HepG2 (cell line): ENCODE measurements around the gene MRPS11. TPM values are rescaled to one million over a fixed set of nuclear protein-coding genes. Genes with fewer than 3 reads are reported as not detected.
A peak's percentile ranks its signal among the peaks of the same experiment; 100 is the strongest.

Source experiments
- ATF2 ChIP-seq: sonication (generic); formaldehyde crosslinking; IDR thresholded peaks from 2 replicates; pipeline ENCODE4 v1.4.0; 2020; ENCODE audit warnings: missing genetic modification reagents
- ELF4 ChIP-seq: sonication (generic); formaldehyde crosslinking; IDR thresholded peaks from 2 replicates; pipeline ENCODE4 v1.5.0; 2020; ENCODE audit warnings: missing genetic modification reagents, mild to moderate bottlenecking, moderate library complexity, borderline replicate concordance
- GLI4 ChIP-seq: sonication (generic); formaldehyde crosslinking; IDR thresholded peaks from 2 replicates; pipeline ENCODE4 v1.5.1; 2020; ENCODE audit warnings: missing genetic modification reagents, mild to moderate bottlenecking, moderate library complexity, borderline replicate concordance
- HOXA7 ChIP-seq: sonication (generic); formaldehyde crosslinking; IDR thresholded peaks from 2 replicates; pipeline ENCODE4 v1.8.1; 2022; ENCODE audit warnings: mild to moderate bottlenecking, missing genetic modification reagents, moderate library complexity
- IRX3 ChIP-seq: sonication (generic); formaldehyde crosslinking; IDR thresholded peaks from 2 replicates; pipeline ENCODE4 v1.8.1; 2023; ENCODE audit warnings: mild to moderate bottlenecking, low read depth, missing genetic modification reagents, borderline replicate concordance
- MIER2 ChIP-seq: IDR thresholded peaks from 2 replicates; pipeline ENCODE4 v1.6.1; 2016; ENCODE audit warnings: missing biosample characterization, missing genetic modification reagents
- MXD3 ChIP-seq: IDR thresholded peaks from 2 replicates; pipeline ENCODE4 v1.6.1; 2016; ENCODE audit warnings: mild to moderate bottlenecking, missing biosample characterization, missing genetic modification reagents
- NCOA2 ChIP-seq: sonication (generic); formaldehyde crosslinking; IDR thresholded peaks from 2 replicates; pipeline ENCODE4 v1.8.0; 2022; ENCODE audit warnings: inconsistent platforms
- PTBP1 ChIP-seq: fragments of 200-400 bp; formaldehyde crosslinking; IDR thresholded peaks from 2 replicates; pipeline ENCODE4 v1.6.1; 2018; ENCODE audit warnings: low read length, low read depth; ENCODE audit not compliant: poor library complexity, severe bottlenecking
- REXO4 ChIP-seq: sonication (generic); formaldehyde crosslinking; IDR thresholded peaks from 2 replicates; pipeline ENCODE4 v1.8.0; 2022; ENCODE audit warnings: missing genetic modification reagents, mild to moderate bottlenecking, borderline replicate concordance
- SNAI1 ChIP-seq: sonication (generic); formaldehyde crosslinking; IDR thresholded peaks from 2 replicates; pipeline ENCODE4 v1.5.0; 2020; ENCODE audit warnings: mild to moderate bottlenecking, missing genetic modification reagents, borderline replicate concordance
- SNAPC2 ChIP-seq: sonication (generic); formaldehyde crosslinking; IDR thresholded peaks from 2 replicates; pipeline ENCODE4 v1.8.1; 2022; ENCODE audit warnings: mild to moderate bottlenecking, missing genetic modification reagents
- SP140L ChIP-seq: sonication (generic); formaldehyde crosslinking; IDR thresholded peaks from 2 replicates; pipeline ENCODE4 v1.4.0; 2020; ENCODE audit warnings: missing genetic modification reagents, borderline replicate concordance
- ZFAT ChIP-seq: sonication (generic); formaldehyde crosslinking; conservative IDR thresholded peaks from 2 replicates; pipeline ENCODE4 v1.8.1; 2023; ENCODE audit warnings: missing genetic modification reagents, inconsistent platforms
- ZNF224 ChIP-seq: sonication (generic); formaldehyde crosslinking; IDR thresholded peaks from 2 replicates; pipeline ENCODE4 v1.5.0; 2020; ENCODE audit warnings: mild to moderate bottlenecking, missing genetic modification reagents
- ZNF652 ChIP-seq: IDR thresholded peaks from 2 replicates; pipeline ENCODE4 v1.6.1; 2016; ENCODE audit warnings: low read depth, borderline replicate concordance
- ZSCAN12 ChIP-seq: sonication (generic); formaldehyde crosslinking; IDR thresholded peaks from 2 replicates; pipeline ENCODE4 v1.9.0; 2021; ENCODE audit warnings: mild to moderate bottlenecking, missing genetic modification reagents
- polyA plus RNA-seq, 8 experiments: library from polyadenylated mRNA; depleted of rRNA in 3 of 8; stranded (reverse) in 7 of 8; unstranded in 1 of 8; fragments of >200 nt; fragmentation: Illumina TruSeq in 4 of 8; extraction: Trizol in 4 of 8; gene quantifications; 2 replicates each; pipeline versions ENCODE4 v1.2.1 to v1.2.3, GENCODE V29; 2011 to 2016; ENCODE audit warnings: low read depth in 4 of 8, missing spikeins in 1 of 8, mixed read lengths in 1 of 8; ENCODE audit not compliant: insufficient read depth in 1 of 8
- total RNA-seq, 5 experiments: library from RNA; depleted of rRNA; stranded (reverse); fragments of >200 nt; fragmentation: Illumina TruSeq; extraction: Trizol; gene quantifications; 2 replicates each; pipeline ENCODE4 v1.2.3, GENCODE V29; 2016; ENCODE audit warnings: low read depth in 1 of 5
- TF ChIP-seq, protein P1 (sequence below): sonication (generic); formaldehyde crosslinking; IDR thresholded peaks from 2 replicates; pipeline ENCODE4 v1.4.0; 2020; ENCODE audit warnings: missing genetic modification reagents, mild to moderate bottlenecking, borderline replicate concordance
- TF ChIP-seq, protein P2 (sequence below): sonication (generic); formaldehyde crosslinking; IDR thresholded peaks from 2 replicates; pipeline ENCODE4 v1.5.1; 2020; ENCODE audit warnings: missing genetic modification reagents, mild to moderate bottlenecking, borderline replicate concordance
- TF ChIP-seq, protein P3 (sequence below): sonication (generic); formaldehyde crosslinking; IDR thresholded peaks from 2 replicates; pipeline ENCODE4 v1.4.0; 2020; ENCODE audit warnings: missing genetic modification reagents
- TF ChIP-seq, protein P4 (sequence below): IDR thresholded peaks from 2 replicates; pipeline ENCODE4 v1.6.1; 2016; ENCODE audit warnings: control low read depth

The MRPS11 gene
- total and polyA plus RNA-seq, 2 of the 13 experiments (the other 11 are each of a cell fraction or from before 2014, with no cell fraction given), result 50.1 to 72.7 TPM

DNA sequence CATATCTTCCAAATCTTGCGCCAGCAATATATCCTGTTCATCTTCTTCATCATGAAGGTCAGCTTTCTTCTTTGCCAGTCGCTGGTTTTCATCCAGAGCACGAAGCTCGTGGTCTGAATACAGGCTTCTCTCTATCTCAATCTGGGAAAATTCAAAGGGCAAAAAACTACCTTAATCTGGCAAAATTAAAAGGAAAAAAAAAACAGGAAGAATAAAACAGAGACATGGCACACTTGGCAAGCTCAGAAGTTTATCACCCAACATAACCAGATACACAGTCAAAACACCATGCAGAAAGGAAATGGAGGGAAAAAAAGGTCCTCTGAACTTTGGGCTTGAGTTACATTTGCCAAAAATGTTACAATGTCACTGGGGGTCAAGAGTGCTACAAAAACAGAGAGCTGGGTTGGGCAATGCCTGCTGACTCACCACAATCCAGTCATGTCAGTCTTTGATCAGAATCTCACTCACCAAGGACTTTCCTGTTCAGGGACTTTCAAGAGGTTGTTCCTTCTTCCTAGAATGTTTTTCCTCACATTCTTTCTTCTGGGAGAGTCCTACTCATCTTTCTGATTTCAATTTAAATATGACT, 1.8 kb upstream of the MRPS11 start (continued):
- TF ChIP-seq, protein P1, sequence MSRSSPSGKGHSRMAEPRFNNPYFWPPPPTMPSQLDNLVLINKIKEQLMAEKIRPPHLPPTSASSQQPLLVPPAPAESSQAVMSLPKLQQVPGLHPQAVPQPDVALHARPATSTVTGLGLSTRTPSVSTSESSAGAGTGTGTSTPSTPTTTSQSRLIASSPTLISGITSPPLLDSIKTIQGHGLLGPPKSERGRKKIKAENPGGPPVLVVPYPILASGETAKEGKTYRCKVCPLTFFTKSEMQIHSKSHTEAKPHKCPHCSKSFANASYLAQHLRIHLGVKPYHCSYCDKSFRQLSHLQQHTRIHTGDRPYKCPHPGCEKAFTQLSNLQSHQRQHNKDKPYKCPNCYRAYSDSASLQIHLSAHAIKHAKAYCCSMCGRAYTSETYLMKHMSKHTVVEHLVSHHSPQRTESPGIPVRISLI, result peak; percentile 87; the same call in 1 of the 2 replicates
- TF ChIP-seq, protein P2, sequence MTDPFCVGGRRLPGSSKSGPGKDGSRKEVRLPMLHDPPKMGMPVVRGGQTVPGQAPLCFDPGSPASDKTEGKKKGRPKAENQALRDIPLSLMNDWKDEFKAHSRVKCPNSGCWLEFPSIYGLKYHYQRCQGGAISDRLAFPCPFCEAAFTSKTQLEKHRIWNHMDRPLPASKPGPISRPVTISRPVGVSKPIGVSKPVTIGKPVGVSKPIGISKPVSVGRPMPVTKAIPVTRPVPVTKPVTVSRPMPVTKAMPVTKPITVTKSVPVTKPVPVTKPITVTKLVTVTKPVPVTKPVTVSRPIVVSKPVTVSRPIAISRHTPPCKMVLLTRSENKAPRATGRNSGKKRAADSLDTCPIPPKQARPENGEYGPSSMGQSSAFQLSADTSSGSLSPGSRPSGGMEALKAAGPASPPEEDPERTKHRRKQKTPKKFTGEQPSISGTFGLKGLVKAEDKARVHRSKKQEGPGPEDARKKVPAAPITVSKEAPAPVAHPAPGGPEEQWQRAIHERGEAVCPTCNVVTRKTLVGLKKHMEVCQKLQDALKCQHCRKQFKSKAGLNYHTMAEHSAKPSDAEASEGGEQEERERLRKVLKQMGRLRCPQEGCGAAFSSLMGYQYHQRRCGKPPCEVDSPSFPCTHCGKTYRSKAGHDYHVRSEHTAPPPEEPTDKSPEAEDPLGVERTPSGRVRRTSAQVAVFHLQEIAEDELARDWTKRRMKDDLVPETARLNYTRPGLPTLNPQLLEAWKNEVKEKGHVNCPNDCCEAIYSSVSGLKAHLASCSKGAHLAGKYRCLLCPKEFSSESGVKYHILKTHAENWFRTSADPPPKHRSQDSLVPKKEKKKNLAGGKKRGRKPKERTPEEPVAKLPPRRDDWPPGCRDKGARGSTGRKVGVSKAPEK (CRISPR knock-in tag), result no peak
- TF ChIP-seq ATF2 (CRISPR knock-in tag) (peak; percentile 63; the same call in 1 of the 2 replicates), MXD3 (CRISPR knock-in tag) (no peak), SNAI1 (CRISPR knock-in tag) (no peak), ZSCAN12 (CRISPR knock-in tag) (peak; percentile 82; the same call in 1 of the 2 replicates), IRX3 (CRISPR knock-in tag) (no peak), NCOA2 (CRISPR knock-in tag) (peak; percentile 94), ZFAT (CRISPR knock-in tag) (no peak), MIER2 (CRISPR knock-in tag) (0 out of 2 replicates have a peak, but pooled peaks have one; percentile 11), GLI4 (CRISPR knock-in tag) (no peak), SNAPC2 (CRISPR knock-in tag) (0 out of 2 replicates have a peak, but pooled peaks have one; percentile 54), ZNF652 (CRISPR knock-in tag) (no peak), REXO4 (CRISPR knock-in tag) (no peak), ZNF224 (CRISPR knock-in tag) (no peak), SP140L (CRISPR knock-in tag) (no peak), PTBP1 (no peak), ELF4 (CRISPR knock-in tag) (no peak), HOXA7 (CRISPR knock-in tag) (no peak)
- TF ChIP-seq, protein P3, sequence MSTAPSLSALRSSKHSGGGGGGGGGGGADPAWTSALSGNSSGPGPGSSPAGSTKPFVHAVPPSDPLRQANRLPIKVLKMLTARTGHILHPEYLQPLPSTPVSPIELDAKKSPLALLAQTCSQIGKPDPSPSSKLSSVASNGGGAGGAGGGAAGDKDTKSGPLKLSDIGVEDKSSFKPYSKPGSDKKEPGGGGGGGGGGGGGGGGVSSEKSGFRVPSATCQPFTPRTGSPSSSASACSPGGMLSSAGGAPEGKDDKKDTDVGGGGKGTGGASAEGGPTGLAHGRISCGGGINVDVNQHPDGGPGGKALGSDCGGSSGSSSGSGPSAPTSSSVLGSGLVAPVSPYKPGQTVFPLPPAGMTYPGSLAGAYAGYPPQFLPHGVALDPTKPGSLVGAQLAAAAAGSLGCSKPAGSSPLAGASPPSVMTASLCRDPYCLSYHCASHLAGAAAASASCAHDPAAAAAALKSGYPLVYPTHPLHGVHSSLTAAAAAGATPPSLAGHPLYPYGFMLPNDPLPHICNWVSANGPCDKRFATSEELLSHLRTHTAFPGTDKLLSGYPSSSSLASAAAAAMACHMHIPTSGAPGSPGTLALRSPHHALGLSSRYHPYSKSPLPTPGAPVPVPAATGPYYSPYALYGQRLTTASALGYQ (CRISPR knock-in tag), result peak; percentile 87
- TF ChIP-seq, protein P4, sequence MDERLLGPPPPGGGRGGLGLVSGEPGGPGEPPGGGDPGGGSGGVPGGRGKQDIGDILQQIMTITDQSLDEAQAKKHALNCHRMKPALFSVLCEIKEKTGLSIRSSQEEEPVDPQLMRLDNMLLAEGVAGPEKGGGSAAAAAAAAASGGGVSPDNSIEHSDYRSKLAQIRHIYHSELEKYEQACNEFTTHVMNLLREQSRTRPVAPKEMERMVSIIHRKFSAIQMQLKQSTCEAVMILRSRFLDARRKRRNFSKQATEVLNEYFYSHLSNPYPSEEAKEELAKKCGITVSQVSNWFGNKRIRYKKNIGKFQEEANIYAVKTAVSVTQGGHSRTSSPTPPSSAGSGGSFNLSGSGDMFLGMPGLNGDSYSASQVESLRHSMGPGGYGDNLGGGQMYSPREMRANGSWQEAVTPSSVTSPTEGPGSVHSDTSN (CRISPR knock-in tag), result no peak
